Measurements from ENCODE around the gene ATP1A3.

- no peak for TF ChIP-seq CTCF (IDR thresholded peaks at IDR 0.05)
- no peak for TF ChIP-seq POLR2A (IDR thresholded peaks at IDR 0.05)
Measured at GRCh38 chr19:41969772-41970458, 24.1 kb downstream of the ATP1A3 start.
